NCI-H774 (cell line): ENCODE measurements around the gene OR5M10.
"Not testable (repeated sequence)": the region's sequence is repeated elsewhere in the genome, so short reads cannot be mapped to it uniquely, and the experiment has no call there.

ENCODE experiments used
- DNase-seq: peaks from one replicate; lab custom pipeline; 2025; lab: John Stamatoyannopoulos, UW

Gene OR5M10

GRCh38 chr11:56577621-56578020, at the start of gene OR5M10:
Gene OR5M10 (minus strand): TSS chr11:56577721. CDS start chr11:56577721, 0 bp downstream.
- no peak for DNase-seq

DNA sequence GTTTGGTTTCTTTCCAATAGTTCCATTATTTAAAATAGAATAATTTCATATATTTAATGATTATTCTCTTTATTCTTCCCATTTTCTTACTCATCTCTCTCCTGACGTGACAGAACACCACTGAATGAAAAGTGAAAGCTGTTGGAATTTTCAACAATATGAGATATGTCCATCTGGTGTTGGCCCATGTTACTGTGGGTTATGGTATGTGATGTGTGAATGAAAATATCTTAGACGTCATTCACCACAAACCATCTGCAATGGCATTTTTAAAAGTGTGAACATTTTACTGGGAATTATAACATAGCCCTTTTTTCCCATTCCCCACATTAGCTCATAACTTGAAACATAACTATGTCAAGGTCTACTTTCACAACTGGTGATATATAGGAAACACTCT, 48.4 kb upstream of the OR5M10 start:
- DNase-seq = no peak

DNA sequence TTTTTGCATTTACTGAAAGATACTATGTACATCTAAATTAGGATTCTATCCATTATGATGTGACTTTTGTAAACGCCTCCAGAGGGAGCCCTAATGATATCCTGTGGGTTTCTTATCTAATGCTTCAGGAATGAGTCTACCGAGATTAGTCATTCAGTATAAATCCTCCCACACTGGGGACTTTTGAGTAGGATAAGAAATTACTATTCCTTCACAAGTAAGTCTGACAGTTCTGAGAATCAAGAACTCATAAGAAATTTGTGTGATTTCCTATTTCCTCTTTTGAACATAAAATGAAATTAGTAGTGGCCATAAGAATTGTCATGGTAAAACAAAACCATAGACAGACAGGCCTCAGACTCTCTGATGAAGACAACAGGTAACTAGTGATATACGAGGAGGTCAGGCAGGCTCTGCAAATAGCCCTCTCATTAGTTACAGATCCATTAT, 47.2 kb upstream of the OR5M10 start:
- no peak for DNase-seq

GRCh38 chr11:56611174-56611573, 33.7 kb upstream of the OR5M10 start:
- no peak for DNase-seq

DNA sequence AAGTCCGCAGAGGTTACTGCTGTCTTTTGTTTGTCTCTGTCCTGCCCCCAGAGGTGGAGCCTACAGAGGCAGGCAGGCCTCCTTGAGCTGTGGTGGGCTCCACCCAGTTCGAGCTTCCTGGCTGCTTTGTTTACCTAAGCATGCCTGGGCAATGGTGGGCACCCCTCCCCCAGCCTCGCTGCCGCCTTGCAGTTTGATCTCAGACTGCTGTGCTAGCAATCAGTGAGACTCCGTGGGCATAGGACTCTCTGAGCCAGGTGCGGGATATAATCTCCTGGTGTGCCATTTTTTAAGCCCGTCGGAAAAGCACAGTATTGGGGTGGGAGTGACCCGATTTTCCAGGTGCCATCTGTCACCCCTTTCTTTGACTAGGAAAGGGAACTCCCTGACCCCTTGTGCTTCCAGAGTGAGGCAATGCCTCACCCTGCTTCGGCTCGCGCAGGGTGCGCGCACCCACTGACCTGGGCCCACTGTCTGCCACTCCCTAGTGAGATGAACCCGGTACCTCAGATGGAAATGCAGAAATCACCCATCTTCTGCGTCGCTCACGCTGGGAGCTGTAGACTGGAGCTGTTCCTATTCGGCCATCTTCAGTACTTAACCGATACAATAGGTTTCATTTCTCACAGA, 14.7 kb upstream of the OR5M10 start:
- DNase-seq = not testable (repeated sequence)

- no peak for DNase-seq
Observed at GRCh38 chr11:56558574-56558973, 18.9 kb downstream of the OR5M10 start.

DNA sequence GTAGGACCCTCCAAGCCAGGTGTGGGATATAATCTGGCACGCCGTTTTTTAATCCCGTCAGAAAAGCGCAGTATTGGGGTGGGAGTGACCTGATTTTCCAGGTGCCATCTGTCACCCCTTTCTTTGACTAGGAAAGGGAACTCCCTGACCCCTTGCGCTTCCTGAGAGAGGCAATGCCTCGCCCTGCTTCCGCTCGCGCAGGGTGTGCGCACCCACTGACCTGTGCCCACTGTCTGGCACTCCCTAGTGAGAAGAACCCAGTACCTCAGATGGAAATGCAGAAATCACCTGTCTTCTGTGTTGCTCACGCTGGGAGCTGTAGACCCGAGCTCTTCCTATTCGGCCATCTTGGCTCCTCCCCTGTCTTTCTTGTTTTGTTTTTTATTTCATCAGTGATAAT, 22.8 kb downstream of the OR5M10 start:
- not testable (repeated sequence) for DNase-seq

GRCh38 chr11:56545531-56545930, 32.0 kb downstream of the OR5M10 start:
- no peak for DNase-seq

GRCh38 chr11:56543739-56544138, 33.8 kb downstream of the OR5M10 start:
- no peak for DNase-seq

DNA sequence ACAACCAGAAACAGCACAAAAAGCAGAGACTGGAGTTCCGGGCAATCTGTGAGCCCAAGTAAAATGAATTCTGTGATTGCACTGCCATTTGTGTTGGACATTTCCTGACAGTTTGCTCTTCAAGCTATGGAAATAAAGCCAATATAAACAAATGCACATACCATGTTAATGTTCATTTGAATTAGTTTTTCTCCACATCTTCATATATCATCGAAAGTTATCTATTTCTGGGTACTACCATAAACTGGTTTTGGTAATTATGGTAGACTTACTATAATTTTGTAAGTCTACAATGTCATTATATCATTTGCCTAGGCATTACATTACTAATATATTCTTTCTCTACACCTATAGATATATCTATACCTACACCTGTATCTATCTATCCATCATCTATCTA, 34.4 kb downstream of the OR5M10 start, which contains the start of gene OR5M11:
TSS of gene OR5M11 (minus strand) at position 101 of the 400 bp plus-strand sequence. CDS start at position 101, 0 bp downstream.
- DNase-seq = no peak

- DNase-seq = no peak
Observed at GRCh38 chr11:56533054-56533740, 44.3 kb downstream of the OR5M10 start.

DNA sequence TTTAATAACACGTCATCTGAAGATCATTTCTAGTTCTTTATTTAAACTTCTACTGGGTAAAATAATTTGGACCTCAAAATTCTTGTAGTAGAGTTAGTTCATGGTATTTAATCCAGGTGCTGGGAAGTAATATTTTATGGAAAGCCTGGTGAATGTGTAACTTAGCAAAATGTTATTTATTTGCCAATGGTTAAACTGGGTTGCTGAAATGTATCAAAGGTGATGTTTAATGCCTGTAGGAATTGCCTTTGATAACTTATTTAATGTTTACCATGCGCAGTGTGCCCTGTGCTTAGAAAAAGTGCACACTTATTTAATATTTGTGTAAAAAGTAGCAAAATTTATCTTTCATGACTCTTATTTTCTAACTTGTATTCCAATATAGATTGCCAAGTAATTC, 45.7 kb downstream of the OR5M10 start:
- DNase-seq = no peak
